Hematopoietic multipotent progenitor cell treated with erythropoietin and hydrocortisone succinate and interleukin-3 and kit ligand, for 6 days (in vitro differentiated cells): ENCODE results near the gene GPT2.

ENCODE experiments used
- DNase-seq: peaks from one replicate; pipeline ENCODE4 v3.0.0-alpha.2; 2015

The GPT2 gene, protein sequence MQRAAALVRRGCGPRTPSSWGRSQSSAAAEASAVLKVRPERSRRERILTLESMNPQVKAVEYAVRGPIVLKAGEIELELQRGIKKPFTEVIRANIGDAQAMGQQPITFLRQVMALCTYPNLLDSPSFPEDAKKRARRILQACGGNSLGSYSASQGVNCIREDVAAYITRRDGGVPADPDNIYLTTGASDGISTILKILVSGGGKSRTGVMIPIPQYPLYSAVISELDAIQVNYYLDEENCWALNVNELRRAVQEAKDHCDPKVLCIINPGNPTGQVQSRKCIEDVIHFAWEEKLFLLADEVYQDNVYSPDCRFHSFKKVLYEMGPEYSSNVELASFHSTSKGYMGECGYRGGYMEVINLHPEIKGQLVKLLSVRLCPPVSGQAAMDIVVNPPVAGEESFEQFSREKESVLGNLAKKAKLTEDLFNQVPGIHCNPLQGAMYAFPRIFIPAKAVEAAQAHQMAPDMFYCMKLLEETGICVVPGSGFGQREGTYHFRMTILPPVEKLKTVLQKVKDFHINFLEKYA

DNA sequence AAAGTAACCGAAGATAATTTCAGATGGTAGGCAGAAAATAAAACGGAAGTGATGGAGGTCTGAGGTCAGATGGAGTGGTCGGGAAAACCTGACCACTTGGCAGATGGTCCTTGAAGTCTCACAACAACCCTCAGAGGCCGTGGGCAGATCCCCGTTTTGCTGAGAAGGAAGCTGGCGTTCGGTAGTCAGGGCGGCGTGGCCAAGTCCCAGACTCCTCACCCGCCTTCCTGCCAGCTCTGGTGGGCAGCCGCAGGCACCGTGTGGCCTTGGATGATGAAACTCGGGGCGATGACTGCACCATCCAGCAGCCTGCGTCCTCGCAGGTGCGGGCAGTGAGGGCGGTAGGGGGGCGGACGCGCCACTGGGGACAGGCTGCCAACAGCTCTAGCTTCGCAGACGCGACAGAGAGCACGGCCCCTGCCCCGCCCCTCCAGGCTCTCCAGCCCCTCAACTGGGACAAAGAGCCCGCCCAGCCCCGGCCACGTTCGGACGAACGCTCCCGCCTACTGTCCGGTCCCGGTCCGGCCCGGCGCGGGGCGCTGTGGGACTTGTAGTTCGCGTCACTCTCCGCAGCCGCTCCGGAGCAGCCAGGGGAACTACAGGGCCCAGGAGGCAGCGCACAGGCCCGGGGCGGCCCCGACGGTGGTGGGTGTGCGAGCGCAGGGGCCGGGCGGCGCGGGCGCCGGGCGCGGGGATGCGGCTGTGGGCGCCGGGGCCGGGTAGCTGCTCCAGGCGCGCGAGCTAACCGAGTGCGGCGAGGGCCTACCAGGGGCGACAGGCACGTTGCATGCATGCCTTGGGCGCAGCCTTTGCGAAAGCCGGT lies at the start of gene GPT2:
Gene GPT2, plus strand, starts transcription at position 673 of the 823 bp plus-strand sequence. CDS start 354 bp downstream, outside the sequence.
- peak; percentile 93 for DNase-seq

DNA sequence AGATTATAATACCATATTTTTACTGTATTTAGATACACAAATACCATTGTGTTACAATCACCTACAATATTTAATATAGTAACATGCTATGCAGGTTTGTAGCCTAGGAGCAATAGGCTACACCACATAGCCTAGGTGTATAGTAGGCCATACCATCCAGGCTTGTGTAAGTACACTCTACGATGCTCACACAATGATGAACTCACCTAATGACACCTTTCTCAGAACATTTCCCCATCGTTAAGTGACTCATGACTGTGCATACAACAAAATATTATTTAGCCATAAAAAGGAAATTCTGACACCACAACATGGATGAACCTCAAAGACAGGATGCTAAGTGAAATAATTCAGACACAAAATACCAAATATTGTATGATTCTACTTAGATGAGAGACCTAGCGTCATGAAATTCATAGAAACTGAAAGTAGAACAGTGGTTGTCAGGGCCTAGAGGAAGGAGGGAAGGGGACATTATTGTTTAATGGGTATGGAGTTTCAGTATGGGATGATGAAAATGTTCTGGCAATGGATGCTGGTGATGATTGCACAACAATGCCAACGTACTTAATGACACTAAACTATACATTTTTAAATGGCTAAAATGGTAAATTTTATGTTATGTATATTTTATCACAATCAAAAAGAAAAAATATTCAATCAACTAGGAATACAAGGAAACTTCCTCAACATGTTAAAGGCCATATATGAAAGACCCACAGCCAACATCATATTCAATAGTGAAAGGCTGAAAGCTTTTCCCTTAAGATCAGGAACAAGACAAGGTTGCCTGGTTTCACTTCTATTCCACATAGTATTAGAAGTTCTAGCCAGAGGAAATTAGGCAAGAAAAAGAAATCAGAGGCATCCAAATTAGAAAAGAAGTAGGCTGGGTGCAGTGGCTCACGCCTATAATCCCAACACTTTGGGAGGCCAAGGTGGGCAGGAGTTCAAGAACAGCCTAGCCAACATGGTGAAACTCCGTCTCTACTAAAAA lies 47.3 kb upstream of the GPT2 start:
- DNase-seq = no peak

DNA sequence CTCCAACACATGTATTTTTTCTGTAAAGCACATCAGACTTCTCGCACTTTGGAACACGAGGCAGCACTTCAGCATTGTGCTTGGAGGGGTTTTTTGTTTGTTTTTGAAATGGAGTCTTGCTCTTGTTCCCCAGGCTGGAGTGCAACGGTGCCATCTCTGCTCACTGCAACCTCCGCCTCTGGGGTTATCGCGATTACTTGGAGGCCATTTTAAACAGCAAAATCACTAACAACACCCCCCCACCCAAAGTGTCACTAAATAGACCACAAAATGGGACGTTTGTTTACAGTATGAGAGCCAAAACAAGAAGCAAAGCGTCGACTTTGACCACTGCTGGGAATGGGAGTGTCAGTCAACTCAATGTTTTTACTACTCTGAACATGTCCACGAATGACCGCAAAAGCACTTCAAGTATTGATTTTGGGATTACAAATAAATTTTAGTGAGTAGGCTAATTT lies 44.1 kb upstream of the GPT2 start:
- no peak for DNase-seq

DNA sequence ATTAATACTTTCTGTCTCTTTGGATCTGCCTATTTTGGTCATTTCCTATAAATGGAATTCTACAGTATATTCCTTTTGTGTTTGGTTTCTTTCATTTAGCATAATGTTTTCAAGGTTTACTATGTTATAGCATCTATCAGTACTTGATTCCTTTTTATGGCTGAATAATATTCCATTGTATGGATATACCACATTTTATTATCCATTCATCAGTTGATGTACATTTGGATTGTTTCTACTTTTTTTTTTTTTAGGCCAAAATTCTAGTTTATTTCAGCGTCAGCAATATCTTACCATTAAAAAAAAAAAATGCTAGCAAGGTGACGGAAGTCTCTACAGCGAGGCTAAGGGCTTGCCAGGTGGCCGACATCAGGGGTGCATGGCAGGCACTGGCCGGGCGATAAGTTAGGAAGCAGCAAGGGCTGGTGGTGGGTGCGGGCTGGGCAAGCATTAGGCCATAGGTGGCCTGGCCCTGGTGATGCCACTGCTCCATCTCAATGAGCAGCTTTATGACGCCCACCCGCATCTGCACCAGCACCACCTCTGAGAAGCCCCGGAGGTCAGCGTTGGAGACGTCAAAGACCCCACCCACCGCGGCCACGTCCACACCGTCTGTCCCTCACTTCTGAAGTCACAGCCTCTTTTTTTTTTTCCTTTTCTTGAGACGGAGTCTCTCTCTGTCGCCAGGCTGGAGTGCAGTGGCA lies 41.8 kb upstream of the GPT2 start:
- no peak for DNase-seq

DNA sequence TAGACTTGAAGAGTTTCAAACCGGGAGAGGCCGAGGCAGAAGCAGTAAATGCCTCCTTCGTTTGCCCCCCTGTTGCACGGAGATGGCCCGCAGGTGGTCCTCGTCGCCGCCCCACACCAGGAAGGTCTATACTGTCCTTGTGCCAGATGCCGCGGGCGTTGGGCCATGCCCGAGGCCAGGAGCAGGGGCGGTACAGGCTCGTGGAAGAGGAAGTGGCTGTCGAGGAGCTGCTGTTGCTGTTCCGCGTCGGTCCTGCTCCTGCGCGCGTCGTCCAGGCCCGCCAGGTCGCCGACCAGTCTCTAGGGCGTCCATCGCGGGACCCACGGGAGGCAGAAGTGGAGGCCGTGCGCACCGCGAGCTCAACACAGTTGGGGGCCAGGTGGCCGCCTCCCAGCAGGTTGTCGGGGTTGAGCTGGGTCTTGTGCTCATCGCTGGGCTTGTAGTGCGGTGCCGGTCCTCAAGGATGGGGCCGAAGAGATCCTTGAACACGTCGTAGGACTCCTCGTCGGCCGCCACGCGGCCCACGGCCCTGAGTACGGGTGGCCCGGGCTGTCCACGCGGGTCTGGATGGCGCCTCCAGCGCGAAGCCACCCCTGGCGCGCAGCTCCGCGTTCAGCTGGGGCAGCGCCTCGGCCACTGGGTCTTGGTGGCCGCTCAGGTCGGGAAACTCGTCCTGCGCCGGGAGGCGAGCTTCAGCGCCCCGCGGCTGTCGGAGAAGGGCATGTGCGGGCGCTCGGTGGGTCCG lies 40.1 kb upstream of the GPT2 start:
- no peak for DNase-seq

DNA sequence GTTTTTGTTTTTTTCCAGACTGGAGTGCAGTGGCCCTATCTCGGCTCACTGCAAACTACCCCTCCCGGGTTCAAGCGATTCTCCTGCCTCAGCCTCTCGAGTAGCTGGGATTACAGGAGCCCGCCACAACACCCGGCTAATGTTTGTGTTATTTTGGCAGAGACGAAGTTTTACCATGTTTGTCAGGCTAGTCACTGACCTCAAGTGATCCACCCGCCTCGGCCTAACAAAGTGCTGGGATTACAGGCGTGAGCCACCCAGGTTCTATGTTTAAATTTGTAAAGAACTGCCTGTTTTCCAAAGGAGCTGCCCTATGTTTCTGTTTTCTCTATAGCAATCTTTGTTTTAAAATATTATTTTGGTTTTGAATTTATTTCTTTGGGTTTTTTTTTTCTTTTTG lies 39.4 kb upstream of the GPT2 start:
- no peak for DNase-seq

DNA sequence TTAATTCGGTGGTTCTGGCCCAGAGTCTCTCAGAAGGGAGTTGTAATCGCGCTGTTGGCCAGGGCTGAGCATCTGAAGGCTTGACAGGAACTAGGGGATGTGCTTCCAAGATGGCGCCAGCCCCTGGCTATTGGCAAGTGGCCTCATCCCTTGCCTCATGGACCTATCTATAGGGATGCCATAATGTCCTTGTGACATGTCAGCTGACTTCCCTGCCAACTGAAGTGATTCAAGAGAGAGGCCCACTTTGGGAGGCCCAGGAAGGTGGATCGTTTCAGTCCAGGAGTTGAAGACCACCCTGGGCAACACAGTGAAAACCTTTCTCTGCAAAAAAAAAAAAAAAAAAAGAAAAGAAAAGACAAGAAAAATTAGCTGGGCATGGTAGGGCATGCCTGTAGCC lies 38.2 kb upstream of the GPT2 start:
- DNase-seq = no peak

DNA sequence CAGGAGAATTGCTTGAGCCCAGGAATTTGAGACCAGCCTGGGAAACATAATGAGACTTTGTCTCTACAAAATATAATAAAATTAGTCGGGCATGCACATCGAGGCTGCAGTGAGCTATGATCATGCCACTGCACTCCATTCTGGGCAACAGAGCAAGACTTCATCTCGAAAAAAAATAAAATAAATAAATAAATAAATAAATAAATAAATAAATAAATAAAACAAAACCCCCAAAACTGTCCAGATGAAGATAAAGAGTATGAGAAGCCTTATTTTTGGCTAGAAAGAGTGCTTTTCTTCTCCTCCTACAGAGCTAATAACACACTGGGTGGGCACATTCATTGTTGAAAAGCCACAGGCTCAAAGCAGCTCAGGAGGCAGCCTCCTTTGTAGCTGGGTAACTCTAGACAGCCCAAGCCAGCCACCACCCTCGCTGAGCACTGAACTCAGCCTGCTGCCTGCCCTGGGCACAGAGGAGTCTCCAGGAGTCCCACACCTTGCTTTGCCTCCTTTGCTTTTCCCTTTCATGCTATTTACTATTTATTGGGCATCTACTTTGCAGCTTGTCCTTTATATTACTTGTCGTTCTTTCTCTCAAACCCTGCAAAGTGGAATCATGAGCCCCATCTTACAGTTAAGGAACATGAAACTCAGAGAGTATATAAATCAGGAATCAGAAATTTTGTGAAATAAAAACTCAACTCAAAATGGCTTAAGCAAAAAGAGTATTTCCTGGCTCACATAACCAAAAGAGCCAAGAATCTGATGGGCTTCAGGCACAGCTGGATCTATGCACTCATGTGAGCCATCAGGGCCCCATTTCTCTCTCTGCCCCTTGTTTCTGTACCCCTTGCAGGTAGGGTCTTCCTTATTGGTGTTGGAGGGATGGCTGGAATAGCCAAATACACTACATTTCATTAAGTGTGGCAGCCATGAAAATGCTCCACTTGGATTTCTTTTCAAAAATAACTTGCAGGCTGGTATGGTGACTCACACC lies 35.1 kb upstream of the GPT2 start:
- DNase-seq = no peak

DNA sequence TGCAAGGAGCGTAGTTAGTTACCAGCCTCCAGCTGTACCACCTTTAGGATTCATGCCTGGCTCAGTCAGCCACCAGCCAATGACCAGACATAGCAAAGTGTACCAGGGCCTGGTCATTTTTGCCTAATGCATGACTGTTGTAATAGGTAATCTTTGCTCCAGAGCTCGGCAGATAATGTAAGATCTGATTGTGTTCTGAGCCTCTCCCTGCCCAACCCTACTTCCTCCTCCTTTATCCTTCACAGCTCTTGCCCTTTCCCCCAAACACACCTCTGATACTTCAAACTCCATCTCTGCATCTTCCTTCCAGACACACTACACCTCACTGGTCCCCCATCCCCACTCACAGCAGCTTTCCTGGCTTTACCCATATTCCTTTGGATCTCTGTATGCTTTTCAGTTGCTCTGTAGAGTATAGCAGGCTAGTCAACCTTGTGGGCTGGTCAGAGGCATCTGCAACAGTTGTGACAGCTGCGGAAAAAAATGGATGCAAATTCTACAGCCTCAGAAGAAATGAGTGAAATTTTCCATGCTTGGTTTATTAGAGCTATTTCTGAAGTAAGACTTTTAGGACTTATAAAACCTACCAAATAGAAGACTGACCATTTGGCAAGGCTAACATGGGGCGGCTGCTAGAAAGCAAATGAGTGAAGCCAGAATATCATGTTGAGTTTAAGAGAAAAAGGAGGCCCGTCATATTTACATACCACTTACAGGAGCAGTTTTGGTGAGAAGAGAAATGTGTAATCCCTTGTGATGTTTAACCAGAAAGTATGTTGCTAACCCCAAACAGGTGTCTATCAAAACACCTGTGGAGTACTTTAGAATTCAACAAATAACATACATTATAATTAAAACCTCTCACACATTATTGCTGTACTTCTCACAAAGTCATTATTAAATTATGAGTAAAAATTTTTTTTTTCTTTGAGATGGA lies 33.3 kb upstream of the GPT2 start:
- DNase-seq = peak; percentile 18

DNA sequence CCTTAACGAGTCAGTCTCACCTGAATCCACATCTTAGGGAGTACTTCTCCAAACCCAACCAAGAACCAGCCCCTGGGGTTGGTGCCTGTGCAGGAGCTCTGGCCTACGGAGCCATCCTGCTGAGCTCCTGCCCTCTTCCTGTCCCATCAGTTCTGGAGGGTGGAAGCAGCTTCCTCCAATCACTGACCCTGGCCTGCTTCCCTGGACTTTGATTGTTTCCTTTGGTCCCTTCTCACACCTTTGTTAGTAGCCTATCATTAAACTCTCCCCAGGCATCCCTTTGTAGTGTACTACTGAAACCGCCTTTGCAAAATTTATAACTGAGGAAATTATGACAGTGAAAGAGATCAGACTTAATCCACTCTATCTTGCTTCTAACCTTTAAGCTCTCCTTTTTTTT lies 32.0 kb upstream of the GPT2 start:
- DNase-seq = no peak

DNA sequence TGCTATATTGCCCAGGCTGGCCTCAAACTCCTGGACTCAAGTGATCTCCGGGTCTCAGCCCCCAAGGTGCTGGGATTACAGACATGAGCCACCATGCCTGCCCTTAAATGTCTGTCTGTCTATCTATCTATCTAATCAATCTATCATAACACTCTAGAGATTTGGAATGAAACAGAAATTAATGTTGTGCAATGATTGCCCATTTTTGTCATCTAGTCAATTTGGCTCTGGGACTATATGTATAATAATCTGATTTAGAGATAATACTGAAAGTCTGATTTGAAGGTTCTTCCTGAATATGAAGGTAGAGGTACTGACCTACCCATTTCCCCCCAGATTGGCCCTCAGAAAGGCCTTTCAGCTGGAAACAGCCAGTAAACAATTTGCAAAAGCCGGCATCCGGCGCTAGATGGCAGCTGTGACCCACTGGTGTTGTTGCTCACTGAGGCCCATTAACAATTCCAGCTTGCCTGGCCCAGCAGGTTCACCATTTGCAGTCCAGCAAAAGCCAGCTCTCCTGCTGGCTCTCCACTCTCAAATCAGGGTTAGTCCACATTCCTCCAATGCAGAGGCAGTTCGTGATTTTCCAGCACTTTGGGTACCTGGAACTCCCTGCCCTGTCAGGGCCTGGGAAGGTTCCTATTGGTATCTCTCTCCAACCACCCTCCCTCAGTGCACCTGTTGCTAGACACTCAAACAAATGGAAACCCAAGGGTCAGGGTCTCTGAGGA lies 30.3 kb upstream of the GPT2 start:
- peak; percentile 83 for DNase-seq

DNA sequence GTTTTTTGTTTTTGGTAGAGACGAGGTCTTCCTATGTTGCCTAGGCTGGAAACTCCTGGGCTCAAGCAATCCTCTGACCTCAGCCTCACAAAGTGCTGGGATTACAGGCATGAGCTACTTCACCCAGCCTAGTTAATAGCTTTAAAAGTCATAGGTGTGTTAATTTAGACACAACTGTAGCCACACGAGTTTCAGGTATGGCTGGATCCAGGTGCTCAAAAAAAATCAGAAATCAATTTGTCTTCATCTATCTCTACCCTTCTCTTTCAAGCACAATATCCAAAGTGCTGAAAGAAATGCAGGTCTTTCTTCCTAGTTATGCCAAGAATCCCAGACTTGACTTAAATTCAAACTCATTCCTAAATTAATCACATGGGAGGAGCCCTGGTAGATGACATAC lies 29.3 kb upstream of the GPT2 start:
- no peak for DNase-seq

DNA sequence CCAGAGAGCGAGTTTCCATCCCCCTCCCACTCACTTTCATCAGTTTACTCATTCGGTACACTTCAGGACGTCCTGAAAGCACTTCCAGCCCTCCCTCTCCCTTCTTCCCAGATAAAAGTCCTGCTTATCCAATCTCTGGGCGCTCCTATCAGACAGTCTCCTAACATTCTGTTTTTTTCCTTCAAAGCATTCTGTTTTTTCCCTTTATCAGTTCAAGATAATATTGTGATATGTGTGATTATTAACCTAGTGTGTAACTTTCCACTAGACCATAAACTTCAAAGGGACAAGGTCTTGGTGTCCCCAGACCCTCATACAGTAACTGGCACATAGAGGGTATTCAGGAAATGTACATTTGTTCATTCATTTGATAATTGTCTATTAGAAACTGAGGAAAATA lies 28.8 kb upstream of the GPT2 start:
- DNase-seq = no peak

DNA sequence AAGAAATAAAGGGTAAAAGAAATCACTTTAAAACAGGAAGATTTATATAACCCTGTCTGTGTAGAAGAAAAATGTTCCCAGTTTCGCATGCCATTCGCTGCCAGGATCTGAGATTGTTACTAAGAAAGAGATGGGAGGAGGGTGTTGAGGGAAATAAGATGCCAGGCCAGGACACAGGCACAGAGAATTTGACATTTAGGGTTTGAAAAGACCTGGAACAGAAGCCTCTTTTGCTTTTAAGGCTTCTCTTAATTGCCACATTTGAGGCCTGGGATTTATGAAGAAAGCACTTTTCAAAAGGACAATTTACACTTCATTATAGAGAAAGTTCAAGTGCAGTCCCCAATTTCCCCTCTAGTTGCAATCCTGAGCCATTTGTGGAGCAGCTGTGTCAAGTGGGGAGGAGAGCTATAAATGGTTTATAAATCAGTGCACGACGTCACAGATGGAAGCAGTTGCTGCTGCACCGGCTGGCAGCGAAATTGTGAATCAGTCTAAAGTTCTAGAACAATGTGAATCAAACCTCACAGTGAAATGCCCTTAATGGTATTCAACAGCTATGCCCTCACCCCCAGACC lies 26.7 kb upstream of the GPT2 start:
- peak; percentile 52 for DNase-seq

DNA sequence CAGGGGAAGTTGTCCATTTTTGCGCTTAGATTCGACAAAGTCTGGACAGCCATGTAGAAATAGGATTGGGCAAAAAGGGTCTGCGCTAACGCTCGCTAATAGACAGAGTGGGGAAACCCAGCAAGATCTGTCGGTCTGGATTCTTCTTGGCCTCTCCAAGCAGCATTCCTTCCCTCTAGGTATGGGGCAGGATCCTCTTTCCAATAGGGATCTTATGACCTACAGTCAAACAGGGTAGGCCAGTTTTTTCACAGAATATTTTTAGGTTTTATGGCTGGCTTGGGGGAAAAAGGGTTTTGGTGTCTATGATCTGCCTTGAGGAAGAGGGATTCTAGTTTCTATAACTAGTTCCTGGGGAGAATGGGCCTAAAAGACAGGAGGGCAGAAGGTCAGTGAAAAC lies 26.0 kb upstream of the GPT2 start:
- DNase-seq = no peak

DNA sequence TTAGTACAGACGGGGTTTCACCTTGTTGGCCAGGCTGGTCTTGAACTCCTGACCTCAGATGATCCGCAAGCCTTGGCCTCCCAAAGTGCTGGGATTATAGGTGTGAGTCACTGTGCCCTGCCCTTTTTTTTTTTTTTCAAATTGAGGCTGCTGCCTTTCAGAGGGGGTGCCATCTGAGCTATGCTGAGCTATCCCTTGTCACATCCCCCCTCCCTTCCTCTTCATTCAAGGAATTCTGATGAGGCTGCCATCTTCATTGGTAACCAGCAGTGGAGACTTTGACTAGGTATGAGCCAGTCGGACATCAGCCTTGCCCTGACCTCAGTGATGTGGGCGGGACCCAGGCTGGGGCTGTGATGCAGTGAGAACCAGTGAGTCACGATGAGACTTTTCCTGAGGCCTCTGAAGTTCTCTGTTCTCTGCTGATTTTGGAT lies 24.4 kb upstream of the GPT2 start:
- DNase-seq = no peak
